ENCODE measurements around the gene PRKAA1. TPM values are rescaled to one million over a fixed set of nuclear protein-coding genes. Genes with fewer than 3 reads are reported as not detected.

The PRKAA1 gene
- total and polyA plus RNA-seq, 2 of the 4 experiments (the other 2 are of a cell fraction), result 47.7 to 94.1 TPM

- no peak overlapping the region for H4K5ac ChIP-seq (ENCODE audit: low read depth, low read length)
- no peaks in the 10 kb centered on the region for H3K27me3 ChIP-seq (ENCODE audit: control insufficient read depth, insufficient read depth, low read length)
- CTCF ChIA-PET, result interaction anchor here (0.6 kb wide), 1 partner anchor 45 kb away, joined by 3 read pairs; no protein-coding TSS in a partner anchor
- H3K4me3 ChIP-seq (ENCODE audit: insufficient read depth, low read depth, low read length), result no peak overlapping the region
- in situ Hi-C loops (cut with MboI; ENCODE audit: low sequenced_read_pairs), result no loop called here
- H2BK15ac ChIP-seq (ENCODE audit: low read depth, low read length), result no peak overlapping the region
- H3K27ac ChIP-seq (ENCODE audit: insufficient read depth, low read length), result no peak overlapping the region
- WGBS, 2 experiments (ENCODE audit: extremely low coverage in 2 of 2, insufficient read length in 1 of 2), result 100% methylated on average over 2 of the region's 4 CpGs; no CpG with 5 or more reads in 1 of the 2 experiments
- H4K91ac ChIP-seq (ENCODE audit: insufficient read depth, low read depth, low read length), result no peak overlapping the region
- H2AK5ac ChIP-seq (ENCODE audit: low read depth, low read length), result no peak overlapping the region
- TF ChIP-seq RFX5 (IDR thresholded peaks at IDR 0.05; ENCODE audit: low read depth, low read length) (no peak), CHD1 (IDR thresholded peaks at IDR 0.05; ENCODE audit: low read depth, low read length) (no peak), CEBPB (IDR thresholded peaks at IDR 0.05; ENCODE audit: low read depth, low read length) (no peak), CTCF (conservative IDR thresholded peaks at IDR 0.05; ENCODE audit: low read depth, low read length) (no peak), RAD21 (IDR thresholded peaks at IDR 0.05; ENCODE audit: low read length) (no peak), FOS (IDR thresholded peaks at IDR 0.05; ENCODE audit: low read depth, low read length) (no peak), MAFK (IDR thresholded peaks at IDR 0.05; ENCODE audit: low read depth, low read length) (no peak), SMC3 (IDR thresholded peaks at IDR 0.05; ENCODE audit: low read depth, low read length) (no peak), RCOR1 (IDR thresholded peaks at IDR 0.05; ENCODE audit: insufficient replicate concordance, low read length) (no peak), MXI1 (IDR thresholded peaks at IDR 0.05; ENCODE audit: borderline replicate concordance, low read depth, low read length) (no peak), BHLHE40 (IDR thresholded peaks at IDR 0.05; ENCODE audit: low read depth, low read length) (no peak), NFE2L2 (IDR thresholded peaks at IDR 0.05; ENCODE audit: low read depth, low read length) (no peak), POLR2A (IDR thresholded peaks at IDR 0.05; ENCODE audit: low read depth, low read length) (no peak)
- TF ChIP-seq, protein P1, sequence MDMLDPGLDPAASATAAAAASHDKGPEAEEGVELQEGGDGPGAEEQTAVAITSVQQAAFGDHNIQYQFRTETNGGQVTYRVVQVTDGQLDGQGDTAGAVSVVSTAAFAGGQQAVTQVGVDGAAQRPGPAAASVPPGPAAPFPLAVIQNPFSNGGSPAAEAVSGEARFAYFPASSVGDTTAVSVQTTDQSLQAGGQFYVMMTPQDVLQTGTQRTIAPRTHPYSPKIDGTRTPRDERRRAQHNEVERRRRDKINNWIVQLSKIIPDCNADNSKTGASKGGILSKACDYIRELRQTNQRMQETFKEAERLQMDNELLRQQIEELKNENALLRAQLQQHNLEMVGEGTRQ (IDR thresholded peaks at IDR 0.05; ENCODE audit: low read depth, low read length), result no peak
- peaks cover 26 to 88% of the 10 kb centered on the region in 2 experiments for H3K79me1 ChIP-seq (ENCODE audit: low read depth in 1 of 2, low read length in 2 of 2)
- H4K8ac ChIP-seq (ENCODE audit: low read depth in 2 of 2, low read length in 2 of 2), result no peak overlapping the region
- no peak overlapping the region for H2AK9ac ChIP-seq (replicated peaks; ENCODE audit: low read depth, low read length, poor library complexity)
- H4K20me1 ChIP-seq (ENCODE audit: insufficient read depth, low read length), result peaks cover 82% of the 10 kb centered on the region
- H2AFZ ChIP-seq (replicated peaks; ENCODE audit: low read length, poor library complexity), result no peak overlapping the region
- intact Hi-C loops (cut with micrococcal nuclease), result loop anchor here (5.0 kb wide), 1 partner anchor 1409 kb away; the partner anchor contains the start of gene DAB2
- no peak overlapping the region for H3K4ac ChIP-seq (ENCODE audit: low read depth, low read length)
- H3K9me1 ChIP-seq (ENCODE audit: insufficient read depth, low read length), result 0 out of 2 replicates have a peak, but pooled peaks cover 2% of the 10 kb centered on the region
- no peak overlapping the region for H2BK20ac ChIP-seq (ENCODE audit: low read depth, low read length)
- peak overlapping the region; percentile 17 for H2BK5ac ChIP-seq (ENCODE audit: low read depth, low read length, poor library complexity, severe bottlenecking)
- H3K9ac ChIP-seq (ENCODE audit: low read depth, low read length), result no peak overlapping the region
- peaks cover 65% of the 10 kb centered on the region for H3K36me3 ChIP-seq (ENCODE audit: control insufficient read depth, insufficient read depth, low read length)
- peaks cover 2% of the 10 kb centered on the region; the same call in 1 of the 2 replicates for H3K4me1 ChIP-seq (ENCODE audit: control insufficient read depth, insufficient read depth, low read length)
- no peak overlapping the region for H2BK120ac ChIP-seq (ENCODE audit: low read depth, low read length)
- H3K23ac ChIP-seq (ENCODE audit: low read depth, low read length), result peak overlapping the region; percentile 24; the same call in 1 of the 2 replicates
- H3K9me3 ChIP-seq (ENCODE audit: control insufficient read depth, insufficient read depth, low read length), result no peaks in the 10 kb centered on the region
- no peak overlapping the region for H3K4me2 ChIP-seq (ENCODE audit: low read depth, low read length)
- H3K14ac ChIP-seq (replicated peaks; ENCODE audit: low read depth, low read length), result no peak overlapping the region
- no peak for ATAC-seq (ENCODE audit: low read depth)
- no peak overlapping the region for H3K56ac ChIP-seq (ENCODE audit: extremely low read depth, insufficient read depth, low read length)
- no TSS peak for BruUV-seq (replicated peaks)
- POLR2A ChIA-PET (ENCODE audit: unreplicated experiment), result no interaction called here
- dilution Hi-C loops (cut with HindIII; ENCODE audit: low sequenced_read_pairs, unreplicated experiment), result no loop called here
- H3K18ac ChIP-seq (ENCODE audit: low read depth, low read length), result no peak overlapping the region
- DNase-seq, result peak; percentile 28
Measured at GRCh38 chr5:40831346-40832210, 33.4 kb upstream of the PRKAA1 start.
